Naive B cell (primary cell): ENCODE results near the gene UNC5C. TPM values are rescaled to one million over a fixed set of nuclear protein-coding genes. Genes with fewer than 3 reads are reported as not detected.

ENCODE experiments used
- ATAC-seq, 2 donors: fragments of 150-1000 bp; cut with Tn5 transposase; 2 replicates each; pipeline ENCODE4 v1.10.0; 2021; ENCODE audit warnings: low read depth in 2 of 2, mild to moderate bottlenecking in 2 of 2, moderate library complexity in 2 of 2
- DNase-seq: peaks from one replicate; pipeline ENCODE4 v3.0.0; 2022
- H3K27ac Mint-ChIP-seq, 6 donors: one replicate each; pipeline ENCODE4 v1.8.0; 2020 to 2022; ENCODE audit warnings: mild to moderate bottlenecking in 6 of 6, mixed read lengths in 6 of 6, moderate library complexity in 5 of 6, inconsistent platforms in 2 of 6
- H3K27me3 Mint-ChIP-seq, 3 donors: one replicate each; pipeline ENCODE4 v1.8.0; 2021 to 2022; ENCODE audit warnings: mixed read lengths in 3 of 3, mild to moderate bottlenecking in 1 of 3
- H3K36me3 Mint-ChIP-seq, 2 donors: one replicate each; pipeline ENCODE4 v1.8.0; 2020 to 2022; ENCODE audit warnings: mixed read lengths in 2 of 2, inconsistent platforms in 1 of 2, mild to moderate bottlenecking in 1 of 2
- H3K4me1 Mint-ChIP-seq, 3 donors: one replicate each; pipeline ENCODE4 v1.8.0; 2020 to 2022; ENCODE audit warnings: mixed read lengths in 3 of 3, inconsistent platforms in 1 of 3, mild to moderate bottlenecking in 1 of 3, moderate library complexity in 1 of 3
- H3K4me3 Mint-ChIP-seq, 8 donors: one replicate each; pipeline ENCODE4 v1.8.0; 2020 to 2022; ENCODE audit warnings: mild to moderate bottlenecking in 8 of 8, mixed read lengths in 8 of 8, moderate library complexity in 8 of 8, inconsistent platforms in 2 of 8
- H3K9me3 Mint-ChIP-seq, 7 donors: one replicate each; pipeline ENCODE4 v1.8.0; 2020 to 2022; ENCODE audit warnings: mixed read lengths in 7 of 7, mild to moderate bottlenecking in 5 of 7, inconsistent platforms in 2 of 7, moderate library complexity in 1 of 7
- polyA plus RNA-seq, 6 donors: library from polyadenylated mRNA; unstranded; fragments of 300-500 nt; fragmentation: Illumina TruSeq; gene quantifications; one replicate each; pipeline ENCODE4 v1.2.3, GENCODE V29; 2021; ENCODE audit warnings: low read depth in 6 of 6

Gene UNC5C
- polyA plus RNA-seq, 6 donors from 2014 or later = not detected

GRCh38 chr4:95457353-95457752 is 91.4 kb downstream of the UNC5C start:
- no peaks in the 10 kb centered on the region for H3K36me3 Mint-ChIP-seq
- ATAC-seq (no peak), DNase-seq (no peak)
- H3K27me3 Mint-ChIP-seq = no peaks in the 10 kb centered on the region
- peaks cover 0 to 3% (median 0%) of the 10 kb centered on the region in 7 donors for H3K9me3 Mint-ChIP-seq
- H3K4me3 Mint-ChIP-seq = no peak overlapping the region
- H3K27ac Mint-ChIP-seq = no peak overlapping the region
- H3K4me1 Mint-ChIP-seq = no peaks in the 10 kb centered on the region

GRCh38 chr4:95450294-95450693 is 98.5 kb downstream of the UNC5C start:
- DNase-seq (no peak), ATAC-seq (no peak)
- Mint-ChIP-seq H3K27me3 (no peaks in the 10 kb centered on the region), H3K4me3 (no peak overlapping the region), H3K27ac (no peak overlapping the region), H3K4me1 (no peaks in the 10 kb centered on the region), H3K36me3 (no peaks in the 10 kb centered on the region), H3K9me3 (peaks cover 0 to 9% (median 0%) of the 10 kb centered on the region in 7 donors)

GRCh38 chr4:95446173-95446572 is 102.6 kb downstream of the UNC5C start:
- Mint-ChIP-seq H3K4me3 (no peak overlapping the region), H3K27me3 (no peaks in the 10 kb centered on the region), H3K36me3 (no peaks in the 10 kb centered on the region), H3K27ac (no peak overlapping the region), H3K9me3 (peaks cover 0 to 9% (median 0%) of the 10 kb centered on the region in 7 donors), H3K4me1 (no peaks in the 10 kb centered on the region)
- no peak for ATAC-seq
- DNase-seq = no peak

GRCh38 chr4:95445251-95445650 is 103.5 kb downstream of the UNC5C start:
- Mint-ChIP-seq H3K36me3 (no peaks in the 10 kb centered on the region), H3K27me3 (no peaks in the 10 kb centered on the region), H3K27ac (no peak overlapping the region), H3K9me3 (peaks cover 0 to 9% (median 0%) of the 10 kb centered on the region in 7 donors), H3K4me1 (no peaks in the 10 kb centered on the region), H3K4me3 (no peak overlapping the region)
- ATAC-seq = no peak
- no peak for DNase-seq

DNA sequence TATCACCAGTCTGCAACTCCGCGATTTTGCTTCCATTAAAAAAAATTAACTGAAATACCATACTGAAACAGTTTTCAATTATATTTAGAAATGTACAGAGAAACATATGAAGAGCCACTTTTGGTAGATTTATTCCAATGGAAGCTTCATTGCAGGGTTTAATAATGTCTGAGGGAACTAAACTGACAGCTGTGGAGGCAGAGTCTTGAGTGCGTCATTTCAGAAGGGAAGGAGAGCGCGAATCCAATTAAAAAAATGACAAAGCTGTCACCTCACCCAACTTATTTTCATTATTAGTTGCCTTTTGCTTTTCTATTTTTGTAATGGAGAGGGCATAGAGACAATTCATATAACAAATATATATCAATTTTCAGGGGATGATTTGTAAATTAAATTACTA is 104.0 kb downstream of the UNC5C start:
- Mint-ChIP-seq H3K27me3 (no peaks in the 10 kb centered on the region), H3K4me1 (no peaks in the 10 kb centered on the region), H3K9me3 (peaks cover 0 to 9% (median 0%) of the 10 kb centered on the region in 7 donors), H3K4me3 (no peak overlapping the region), H3K27ac (no peak overlapping the region), H3K36me3 (no peaks in the 10 kb centered on the region)
- ATAC-seq = no peak
- DNase-seq = no peak

GRCh38 chr4:95439896-95440295 is 108.9 kb downstream of the UNC5C start:
- Mint-ChIP-seq H3K27ac (no peak overlapping the region), H3K36me3 (no peaks in the 10 kb centered on the region), H3K27me3 (no peaks in the 10 kb centered on the region), H3K9me3 (no peaks in the 10 kb centered on the region), H3K4me3 (no peak overlapping the region), H3K4me1 (no peaks in the 10 kb centered on the region)
- ATAC-seq = no peak
- DNase-seq = no peak

DNA sequence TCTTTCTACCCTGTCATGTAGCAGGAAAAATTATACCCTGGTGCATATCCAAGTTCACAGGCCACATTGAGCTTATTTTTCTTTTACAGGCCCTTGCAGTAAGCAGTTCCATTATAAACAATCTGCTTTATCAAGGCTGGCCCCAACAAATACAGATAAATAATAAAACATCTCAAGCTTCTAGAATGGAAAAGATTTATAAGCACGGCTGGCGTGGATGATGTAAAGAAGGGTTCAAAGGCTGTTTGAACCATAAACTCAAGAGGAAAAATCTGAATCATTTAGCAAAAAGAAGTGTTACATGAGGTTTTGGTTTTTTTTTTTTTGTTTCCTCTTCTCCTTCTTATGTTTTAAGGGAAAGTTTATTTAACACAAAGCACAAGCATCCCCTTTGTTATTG is 109.7 kb downstream of the UNC5C start:
- Mint-ChIP-seq H3K9me3 (no peaks in the 10 kb centered on the region), H3K4me3 (no peak overlapping the region), H3K27ac (no peak overlapping the region), H3K27me3 (no peaks in the 10 kb centered on the region), H3K36me3 (no peaks in the 10 kb centered on the region), H3K4me1 (no peaks in the 10 kb centered on the region)
- DNase-seq (no peak), ATAC-seq (no peak)

- ATAC-seq (no peak), DNase-seq (no peak)
- H3K4me1 Mint-ChIP-seq = no peaks in the 10 kb centered on the region
- no peaks in the 10 kb centered on the region for H3K27me3 Mint-ChIP-seq
- H3K9me3 Mint-ChIP-seq = peaks cover 0 to 3% (median 0%) of the 10 kb centered on the region in 7 donors
- no peaks in the 10 kb centered on the region for H3K36me3 Mint-ChIP-seq
- no peak overlapping the region for H3K4me3 Mint-ChIP-seq
- H3K27ac Mint-ChIP-seq = no peak overlapping the region
Observed at GRCh38 chr4:95432466-95432865, 116.3 kb downstream of the UNC5C start.

GRCh38 chr4:95431678-95432077 is 117.1 kb downstream of the UNC5C start:
- DNase-seq = no peak
- peaks cover 0 to 3% (median 0%) of the 10 kb centered on the region in 7 donors for H3K9me3 Mint-ChIP-seq
- no peak for ATAC-seq
- no peaks in the 10 kb centered on the region for H3K27me3 Mint-ChIP-seq
- H3K4me1 Mint-ChIP-seq = no peaks in the 10 kb centered on the region
- no peak overlapping the region for H3K4me3 Mint-ChIP-seq
- no peak overlapping the region for H3K27ac Mint-ChIP-seq
- no peaks in the 10 kb centered on the region for H3K36me3 Mint-ChIP-seq

DNA sequence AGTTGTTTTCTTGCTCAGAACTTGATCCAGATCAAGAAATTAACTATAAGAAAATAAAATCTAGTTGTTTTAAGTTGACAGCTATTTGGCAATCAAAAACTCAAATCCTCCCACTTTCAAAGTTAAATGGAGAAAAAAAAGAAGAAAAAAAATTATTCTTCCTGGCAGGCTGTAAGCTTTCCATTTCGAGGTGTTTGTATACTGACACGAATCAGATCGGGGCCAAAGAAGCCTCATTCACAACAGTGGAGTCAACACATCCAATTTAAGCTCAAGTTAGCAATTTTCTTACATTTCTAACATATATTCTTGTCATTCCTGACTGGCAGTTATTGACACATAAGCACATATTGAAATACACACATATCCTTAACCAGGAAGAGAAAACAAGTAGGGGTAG is 119.4 kb downstream of the UNC5C start:
- Mint-ChIP-seq H3K4me3 (no peak overlapping the region), H3K36me3 (no peaks in the 10 kb centered on the region), H3K27me3 (no peaks in the 10 kb centered on the region), H3K9me3 (peaks cover 0 to 3% (median 0%) of the 10 kb centered on the region in 7 donors), H3K4me1 (no peaks in the 10 kb centered on the region), H3K27ac (no peak overlapping the region)
- ATAC-seq (no peak), DNase-seq (no peak)

DNA sequence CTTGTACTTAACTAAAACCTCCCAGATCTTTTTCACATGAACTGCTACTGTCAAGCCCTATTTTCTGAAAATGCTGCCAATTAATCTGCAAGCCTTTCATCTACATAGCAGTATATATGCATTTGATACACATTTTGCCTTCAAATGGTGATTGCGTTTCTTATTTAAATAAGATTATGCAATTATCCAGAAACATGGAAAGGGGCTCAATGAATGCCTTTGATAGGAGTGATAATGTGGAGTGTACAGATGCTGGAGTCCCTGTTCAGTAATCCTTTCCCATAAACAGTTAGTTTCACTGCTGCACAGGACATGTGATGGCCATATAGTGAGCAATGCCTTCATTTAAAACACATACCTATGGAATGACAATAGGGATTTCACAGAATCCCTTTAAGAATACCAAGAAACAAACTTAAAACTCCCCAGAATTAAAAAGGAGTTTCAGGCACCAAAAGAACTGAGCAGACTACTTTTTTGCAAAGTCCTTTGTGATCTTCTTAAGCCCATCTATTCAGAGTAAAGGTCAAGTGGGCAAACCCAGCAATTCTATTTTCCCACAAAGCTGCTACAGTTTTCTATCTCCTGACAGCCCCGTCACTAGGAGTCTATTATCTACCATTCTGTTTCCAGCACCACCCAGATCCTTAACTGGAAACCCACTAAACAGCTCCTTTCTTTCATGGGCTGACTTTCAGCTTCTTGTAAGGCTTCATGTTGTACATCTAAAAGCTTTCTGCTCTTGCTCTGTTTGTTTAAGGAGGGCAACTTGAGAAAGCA is 120.3 kb downstream of the UNC5C start:
- Mint-ChIP-seq H3K27me3 (no peaks in the 10 kb centered on the region), H3K36me3 (no peaks in the 10 kb centered on the region), H3K9me3 (peaks cover 0 to 3% (median 0%) of the 10 kb centered on the region in 7 donors), H3K4me3 (no peak overlapping the region), H3K27ac (no peak overlapping the region), H3K4me1 (no peaks in the 10 kb centered on the region)
- ATAC-seq = no peak
- no peak for DNase-seq

DNA sequence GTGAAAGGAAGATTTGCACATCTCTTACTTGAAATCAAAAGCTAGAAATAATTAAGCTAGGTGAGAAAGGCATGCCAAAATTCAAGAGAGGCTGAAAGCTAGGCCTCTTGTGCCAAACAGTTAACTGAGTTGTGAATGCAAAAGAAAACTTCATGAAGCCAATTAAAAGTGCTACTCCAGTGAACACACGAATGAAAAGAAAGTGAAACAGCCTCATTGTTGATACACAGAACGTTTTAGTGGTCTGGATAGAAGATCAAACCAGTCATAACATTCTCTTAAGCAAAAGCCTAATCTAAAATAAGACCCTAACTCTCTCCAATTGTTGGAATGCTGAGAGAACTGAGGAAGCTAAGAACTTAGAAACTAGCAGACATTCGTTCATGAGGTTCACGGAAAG is 122.3 kb downstream of the UNC5C start:
- Mint-ChIP-seq H3K4me3 (no peak overlapping the region), H3K36me3 (no peaks in the 10 kb centered on the region), H3K9me3 (peaks cover 0 to 3% (median 0%) of the 10 kb centered on the region in 7 donors), H3K27me3 (no peaks in the 10 kb centered on the region), H3K27ac (no peak overlapping the region), H3K4me1 (no peaks in the 10 kb centered on the region)
- DNase-seq (no peak), ATAC-seq (no peak)

DNA sequence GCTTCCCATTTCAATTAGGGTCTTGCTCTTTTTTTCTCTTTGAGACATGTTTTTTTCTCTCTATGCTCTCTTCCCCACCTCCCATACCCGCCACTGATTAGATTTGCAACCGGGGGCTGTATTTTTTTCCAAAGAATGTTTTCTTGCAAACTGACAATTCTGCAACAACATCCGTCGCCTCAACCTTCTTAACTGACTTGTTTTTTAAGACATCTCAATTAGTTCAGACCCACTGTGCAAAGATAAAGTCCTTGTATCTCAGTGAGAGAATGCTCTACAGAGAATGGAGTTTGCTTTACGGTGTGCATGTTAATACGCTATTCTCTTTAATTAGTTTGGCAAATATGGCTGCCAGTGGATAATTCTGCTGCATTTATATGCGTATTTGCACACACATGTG is 126.3 kb downstream of the UNC5C start:
- ATAC-seq (no peak), DNase-seq (no peak)
- H3K4me3 Mint-ChIP-seq = no peak overlapping the region
- no peaks in the 10 kb centered on the region for H3K27me3 Mint-ChIP-seq
- H3K36me3 Mint-ChIP-seq = no peaks in the 10 kb centered on the region
- H3K27ac Mint-ChIP-seq = no peak overlapping the region
- H3K4me1 Mint-ChIP-seq = no peaks in the 10 kb centered on the region
- peaks cover 0 to 1% (median 0%) of the 10 kb centered on the region in 7 donors for H3K9me3 Mint-ChIP-seq

DNA sequence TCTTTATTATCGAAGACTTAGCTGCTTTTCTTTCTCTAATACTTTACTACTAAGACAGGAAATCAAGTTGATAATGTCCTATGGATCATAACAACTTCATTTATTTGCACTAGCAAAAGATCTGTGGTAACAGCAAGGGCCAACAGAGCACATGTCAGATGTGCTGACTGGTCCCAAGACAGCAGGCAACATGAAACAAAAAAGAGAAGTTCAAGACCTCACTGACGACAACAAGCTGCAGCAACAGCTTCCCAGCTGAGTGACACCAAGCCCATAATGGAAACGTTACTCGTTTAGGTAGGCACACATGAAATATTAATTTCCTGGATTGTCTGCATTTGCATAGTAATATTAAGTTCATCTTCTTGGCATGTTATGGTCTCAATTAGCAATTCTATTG is 126.9 kb downstream of the UNC5C start:
- ATAC-seq (no peak), DNase-seq (no peak)
- Mint-ChIP-seq H3K4me1 (no peaks in the 10 kb centered on the region), H3K4me3 (no peak overlapping the region), H3K36me3 (no peaks in the 10 kb centered on the region), H3K27ac (no peak overlapping the region), H3K27me3 (no peaks in the 10 kb centered on the region), H3K9me3 (peaks cover 0 to under 1% (median 0%) of the 10 kb centered on the region in 7 donors)

DNA sequence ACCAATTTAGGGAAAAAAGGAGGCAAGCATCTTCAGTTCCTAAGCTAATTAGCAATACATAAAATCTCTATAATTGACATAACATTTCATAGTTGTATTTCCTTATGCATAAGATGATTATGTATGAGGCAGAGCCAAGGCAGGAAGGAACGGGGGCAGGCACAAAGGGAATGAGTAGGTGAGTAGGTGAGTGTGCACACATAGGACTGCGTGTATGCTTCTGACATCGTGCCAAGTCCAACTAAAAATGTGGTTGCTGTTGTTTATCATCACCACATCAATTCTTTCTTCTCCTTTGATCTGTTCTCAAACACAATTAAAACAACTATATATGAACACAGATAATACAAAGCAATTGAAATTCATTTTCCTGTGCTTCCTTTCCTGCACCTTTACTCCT is 131.2 kb downstream of the UNC5C start:
- Mint-ChIP-seq H3K4me3 (no peak overlapping the region), H3K4me1 (no peaks in the 10 kb centered on the region), H3K27me3 (no peaks in the 10 kb centered on the region), H3K9me3 (no peaks in the 10 kb centered on the region), H3K36me3 (no peaks in the 10 kb centered on the region), H3K27ac (no peak overlapping the region)
- no peak for DNase-seq
- no peak for ATAC-seq
